ENCODE results near the gene TP53I11.

- TF ChIP-seq, protein P1, sequence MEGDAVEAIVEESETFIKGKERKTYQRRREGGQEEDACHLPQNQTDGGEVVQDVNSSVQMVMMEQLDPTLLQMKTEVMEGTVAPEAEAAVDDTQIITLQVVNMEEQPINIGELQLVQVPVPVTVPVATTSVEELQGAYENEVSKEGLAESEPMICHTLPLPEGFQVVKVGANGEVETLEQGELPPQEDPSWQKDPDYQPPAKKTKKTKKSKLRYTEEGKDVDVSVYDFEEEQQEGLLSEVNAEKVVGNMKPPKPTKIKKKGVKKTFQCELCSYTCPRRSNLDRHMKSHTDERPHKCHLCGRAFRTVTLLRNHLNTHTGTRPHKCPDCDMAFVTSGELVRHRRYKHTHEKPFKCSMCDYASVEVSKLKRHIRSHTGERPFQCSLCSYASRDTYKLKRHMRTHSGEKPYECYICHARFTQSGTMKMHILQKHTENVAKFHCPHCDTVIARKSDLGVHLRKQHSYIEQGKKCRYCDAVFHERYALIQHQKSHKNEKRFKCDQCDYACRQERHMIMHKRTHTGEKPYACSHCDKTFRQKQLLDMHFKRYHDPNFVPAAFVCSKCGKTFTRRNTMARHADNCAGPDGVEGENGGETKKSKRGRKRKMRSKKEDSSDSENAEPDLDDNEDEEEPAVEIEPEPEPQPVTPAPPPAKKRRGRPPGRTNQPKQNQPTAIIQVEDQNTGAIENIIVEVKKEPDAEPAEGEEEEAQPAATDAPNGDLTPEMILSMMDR (IDR thresholded peaks at IDR 0.05), result no peak
- TF ChIP-seq POLR2A (IDR thresholded peaks at IDR 0.05) (no peak), EP300 (IDR thresholded peaks at IDR 0.05) (no peak), POLR2AphosphoS5 (IDR thresholded peaks at IDR 0.05) (no peak)
Observed at GRCh38 chr11:44963136-44963535, 12.5 kb upstream of the TP53I11 start.

All from suprapubic skin (tissue), 4 donors.